OCI-LY7 (cell line): ENCODE measurements around the gene ZFR. TPM values are rescaled to one million over a fixed set of nuclear protein-coding genes. Genes with fewer than 3 reads are reported as not detected.
A peak's percentile ranks its signal among the peaks of the same experiment; 100 is the strongest.

Experiments
- BruUV-seq: library from RNA; stranded (reverse); fragments of 400-500 nt; replicated peaks from 2 replicates; lab custom pipeline; 2021; lab: Mats Ljungman, UMichigan
- CTCF ChIA-PET: fragments of 300-600 bp; sonication (Branson Sonifier 250); formaldehyde crosslinking; loops from one replicate; lab custom pipeline; 2022; ENCODE audit warnings: antibody characterized with exemption; ENCODE audit not compliant: unreplicated experiment; lab: Charles Lee
- POLR2A ChIA-PET: fragments of 300-600 bp; sonication (Branson Sonifier 250); formaldehyde crosslinking; loops from one replicate; lab custom pipeline; 2022; ENCODE audit warnings: antibody characterized with exemption; lab: Charles Lee
- DNase-seq: peaks from one replicate; pipeline ENCODE4 v3.0.0-alpha.2; 2015; ENCODE audit warnings: low spot score
- H2AFZ ChIP-seq: fragments of 200-600 bp; sonication (generic), shearing (Covaris generic); 2 replicates; pipeline ENCODE4 v1.6.1; 2014; ENCODE audit warnings: mild to moderate bottlenecking, antibody characterized with exemption, low read length, moderate library complexity
- H3K27ac ChIP-seq: fragments of 200-600 bp; sonication (generic); 2 replicates; pipeline ENCODE4 v1.5.1; 2014; ENCODE audit warnings: mixed run types, low read depth, mild to moderate bottlenecking, moderate library complexity, low read length, inconsistent platforms; ENCODE audit not compliant: poor library complexity, severe bottlenecking
- H3K36me3 ChIP-seq: fragments of 200-600 bp; sonication (generic); 2 replicates; pipeline ENCODE4 v1.6.1; 2014; ENCODE audit warnings: mild to moderate bottlenecking, antibody characterized with exemption, low read length, moderate library complexity, mixed read lengths; ENCODE audit not compliant: insufficient read depth
- H3K4me1 ChIP-seq: fragments of 200-600 bp; sonication (generic); 2 replicates; pipeline ENCODE4 v1.5.1; 2014; ENCODE audit warnings: mild to moderate bottlenecking, low read length; ENCODE audit not compliant: insufficient read depth, poor library complexity, severe bottlenecking
- H3K4me2 ChIP-seq: fragments of 200-600 bp; sonication (generic); 2 replicates; pipeline ENCODE4 v1.6.1; 2014; ENCODE audit warnings: mild to moderate bottlenecking, low read length
- H3K4me3 ChIP-seq: fragments of 200-600 bp; sonication (generic); 2 replicates; pipeline ENCODE4 v1.5.1; 2014; ENCODE audit warnings: mild to moderate bottlenecking, low read depth, low read length; ENCODE audit not compliant: poor library complexity, severe bottlenecking
- H3K79me2 ChIP-seq: fragments of 200-600 bp; sonication (generic); 2 replicates; pipeline ENCODE4 v1.6.1; 2016; ENCODE audit warnings: low read depth, mild to moderate bottlenecking, low read length, moderate library complexity, mixed read lengths; ENCODE audit not compliant: insufficient read depth
- H3K9me2 ChIP-seq: fragments of 200-600 bp; sonication (generic); 2 replicates; pipeline ENCODE4 v1.6.1; 2016; ENCODE audit warnings: mild to moderate bottlenecking, low read length, mixed read lengths; ENCODE audit not compliant: insufficient read depth
- H3K9me3 ChIP-seq: fragments of 200-600 bp; sonication (generic); 2 replicates; pipeline ENCODE4 v1.6.1; 2014; ENCODE audit warnings: mild to moderate bottlenecking, mixed run types, low read length, mixed read lengths
- H4K20me1 ChIP-seq: fragments of 200-600 bp; sonication (generic); 2 replicates; pipeline ENCODE4 v1.6.1; 2014; ENCODE audit warnings: mild to moderate bottlenecking, antibody characterized with exemption, low read length, moderate library complexity, mixed read lengths; ENCODE audit not compliant: insufficient read depth
- EZH2phosphoT487 ChIP-seq: fragments of 200-600 bp; sonication (generic); IDR thresholded peaks from 2 replicates; pipeline ENCODE4 v1.6.1; 2018; ENCODE audit warnings: low read depth, borderline replicate concordance, mild to moderate bottlenecking, mixed run types, antibody characterized with exemption, low read length, moderate library complexity, mixed read lengths
- intact Hi-C: fragments of 100-400 bp; cut with micrococcal nuclease; formaldehyde crosslinking; loops from one replicate; pipeline ENCODE4 v1.10.0; 2022; ENCODE audit not compliant: unreplicated experiment
- total RNA-seq, 2 experiments: library from RNA; depleted of rRNA in 1 of 2; stranded (reverse); fragments of >200 nt in 1 of 2; shearing (Covaris generic) in 1 of 2; gene quantifications; 2 replicates each; pipeline ENCODE4 v1.2.3, GENCODE V29; 2014 to 2022
- TF ChIP-seq, protein P1 (sequence below): fragments of 200-600 bp; sonication (generic); conservative IDR thresholded peaks from 2 replicates; pipeline ENCODE4 v1.5.1; 2014; ENCODE audit warnings: mild to moderate bottlenecking, antibody characterized with exemption, low read length, moderate library complexity, mixed read lengths

Gene ZFR
- total RNA-seq, 2 experiments from 2014 or later: 54.8 to 63.4 TPM

DNA sequence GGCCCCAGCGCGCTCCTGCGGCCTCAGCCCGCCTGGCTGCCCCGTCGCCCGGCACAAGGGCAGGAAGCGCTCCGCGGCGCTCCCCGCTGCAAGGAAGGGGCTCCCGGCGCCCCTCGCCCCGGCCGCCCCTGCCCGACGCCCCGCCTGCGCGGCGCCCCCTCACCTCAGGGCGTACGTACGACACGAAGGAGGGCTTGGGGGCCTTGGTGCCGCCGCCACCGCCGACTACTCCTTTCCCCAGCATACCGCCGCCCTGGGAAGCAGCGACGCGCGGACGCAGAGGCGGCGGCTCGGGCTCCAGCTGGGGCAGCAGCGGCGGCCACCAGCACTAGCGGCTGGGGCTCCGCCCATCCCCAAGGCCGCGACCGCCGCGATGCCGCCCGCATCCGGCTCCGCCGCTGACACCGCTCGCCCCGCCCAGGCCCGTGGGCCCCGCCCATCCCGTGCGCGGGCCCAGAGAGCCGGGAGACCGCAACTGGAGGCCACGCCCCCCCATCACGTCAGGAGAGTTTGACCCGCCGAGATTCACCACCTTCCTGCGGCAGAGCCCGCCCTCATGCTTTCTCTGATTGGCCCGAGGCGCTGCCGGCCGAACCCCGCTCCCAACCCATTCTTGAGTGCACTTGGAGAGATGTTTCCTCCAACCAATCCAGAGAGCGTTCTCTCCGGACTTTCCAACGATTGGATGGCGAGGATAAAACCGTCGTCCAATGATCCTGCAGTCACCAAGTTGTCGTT lies 131.8 kb downstream of the ZFR start, which contains the start of gene MTMR12:
MTMR12 (minus strand) TSS at position 345 of the 738 bp plus-strand sequence; CDS start at position 244, 101 bp downstream.
- peak within 1 kb of the TSS; percentile 85 for H3K27ac ChIP-seq
- H3K4me3 ChIP-seq: peak within 1 kb of the TSS; percentile 90
- H2AFZ ChIP-seq: peak within 1 kb of the TSS; percentile 68; the same call in 1 of the 2 replicates
- CTCF ChIA-PET: no interaction called here
- peaks cover 19% of the 10 kb centered on the region; the same call in 1 of the 2 replicates for H4K20me1 ChIP-seq
- intact Hi-C loops: loop anchor here (1.0 to 10.0 kb wide), 6 partner anchors 36 to 318 kb away; partner anchors contain the start of gene SUB1
- no TSS peak for BruUV-seq
- peaks cover 38% of the 10 kb centered on the region for H3K4me1 ChIP-seq
- H3K9me2 ChIP-seq: no peaks in the 10 kb centered on the region
- TF ChIP-seq, protein P1, sequence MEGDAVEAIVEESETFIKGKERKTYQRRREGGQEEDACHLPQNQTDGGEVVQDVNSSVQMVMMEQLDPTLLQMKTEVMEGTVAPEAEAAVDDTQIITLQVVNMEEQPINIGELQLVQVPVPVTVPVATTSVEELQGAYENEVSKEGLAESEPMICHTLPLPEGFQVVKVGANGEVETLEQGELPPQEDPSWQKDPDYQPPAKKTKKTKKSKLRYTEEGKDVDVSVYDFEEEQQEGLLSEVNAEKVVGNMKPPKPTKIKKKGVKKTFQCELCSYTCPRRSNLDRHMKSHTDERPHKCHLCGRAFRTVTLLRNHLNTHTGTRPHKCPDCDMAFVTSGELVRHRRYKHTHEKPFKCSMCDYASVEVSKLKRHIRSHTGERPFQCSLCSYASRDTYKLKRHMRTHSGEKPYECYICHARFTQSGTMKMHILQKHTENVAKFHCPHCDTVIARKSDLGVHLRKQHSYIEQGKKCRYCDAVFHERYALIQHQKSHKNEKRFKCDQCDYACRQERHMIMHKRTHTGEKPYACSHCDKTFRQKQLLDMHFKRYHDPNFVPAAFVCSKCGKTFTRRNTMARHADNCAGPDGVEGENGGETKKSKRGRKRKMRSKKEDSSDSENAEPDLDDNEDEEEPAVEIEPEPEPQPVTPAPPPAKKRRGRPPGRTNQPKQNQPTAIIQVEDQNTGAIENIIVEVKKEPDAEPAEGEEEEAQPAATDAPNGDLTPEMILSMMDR: 0 out of 2 replicates have a peak, but pooled peaks have one; percentile 15
- TF ChIP-seq EZH2phosphoT487: no peak
- no peaks in the 10 kb centered on the region for H3K9me3 ChIP-seq
- peak within 1 kb of the TSS; percentile 75 for H3K4me2 ChIP-seq
- peaks cover 34% of the 10 kb centered on the region for H3K36me3 ChIP-seq
- POLR2A ChIA-PET: interaction anchor here (1.1 kb wide), 1 partner anchor 102 kb away, joined by 4 read pairs; no protein-coding TSS in a partner anchor
- DNase-seq: peak; percentile 99
- peaks cover 47% of the 10 kb centered on the region for H3K79me2 ChIP-seq

DNA sequence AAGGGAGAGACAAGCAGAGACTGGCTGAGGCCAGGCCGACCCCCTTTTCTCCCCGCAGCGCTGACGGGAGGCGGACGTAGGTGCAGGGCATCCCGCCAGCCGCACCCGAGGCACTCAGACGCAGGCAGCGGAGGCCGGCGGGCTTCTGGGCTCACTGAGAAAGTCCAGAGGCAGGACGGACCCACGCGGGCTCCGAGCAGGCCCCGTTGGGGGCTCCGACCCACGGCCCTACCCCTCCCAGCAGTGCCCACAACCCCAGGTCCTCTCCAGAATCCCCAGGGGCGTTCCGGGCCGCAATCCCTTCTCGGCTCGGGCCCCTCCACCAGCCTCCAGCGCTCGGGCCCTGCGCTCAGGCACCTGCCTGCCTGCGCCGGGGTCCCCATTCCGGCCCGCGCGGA lies 132.3 kb downstream of the ZFR start:
- TF ChIP-seq, protein P1: no peak
- TF ChIP-seq EZH2phosphoT487: no peak
- ChIA-PET CTCF (no interaction called here), POLR2A (interaction anchor here (0.6 kb wide), 1 partner anchor 146 kb away, joined by 3 read pairs; no protein-coding TSS in a partner anchor)
- peak overlapping the region; percentile 13; the same call in 1 of the 2 replicates for H2AFZ ChIP-seq
- intact Hi-C loops: loop anchor here (2.0 to 10.0 kb wide), 5 partner anchors 35 to 317 kb away; partner anchors contain the start of gene SUB1
- peak overlapping the region; percentile 75 for H3K4me2 ChIP-seq
- peaks cover 39% of the 10 kb centered on the region for H3K36me3 ChIP-seq
- peaks cover 53% of the 10 kb centered on the region for H3K79me2 ChIP-seq
- DNase-seq: peak; percentile 73
- no peaks in the 10 kb centered on the region for H3K9me2 ChIP-seq
- no peaks in the 10 kb centered on the region for H3K9me3 ChIP-seq
- H4K20me1 ChIP-seq: peaks cover 22% of the 10 kb centered on the region; the same call in 1 of the 2 replicates
- H3K4me3 ChIP-seq: peak overlapping the region; percentile 90
- peaks cover 38% of the 10 kb centered on the region for H3K4me1 ChIP-seq
- H3K27ac ChIP-seq: peak overlapping the region; percentile 85
- no TSS peak for BruUV-seq
